ENCODE results near the gene ZNF132. TPM values are rescaled to one million over a fixed set of nuclear protein-coding genes. Genes with fewer than 3 reads are reported as not detected.
"Not testable (repeated sequence)": the region's sequence is repeated elsewhere in the genome, so short reads cannot be mapped to it uniquely, and the experiment has no call there.

ZNF132 gene
- total RNA-seq, 2 experiments from 2014 or later, result 4.5 to 4.7 TPM

DNA sequence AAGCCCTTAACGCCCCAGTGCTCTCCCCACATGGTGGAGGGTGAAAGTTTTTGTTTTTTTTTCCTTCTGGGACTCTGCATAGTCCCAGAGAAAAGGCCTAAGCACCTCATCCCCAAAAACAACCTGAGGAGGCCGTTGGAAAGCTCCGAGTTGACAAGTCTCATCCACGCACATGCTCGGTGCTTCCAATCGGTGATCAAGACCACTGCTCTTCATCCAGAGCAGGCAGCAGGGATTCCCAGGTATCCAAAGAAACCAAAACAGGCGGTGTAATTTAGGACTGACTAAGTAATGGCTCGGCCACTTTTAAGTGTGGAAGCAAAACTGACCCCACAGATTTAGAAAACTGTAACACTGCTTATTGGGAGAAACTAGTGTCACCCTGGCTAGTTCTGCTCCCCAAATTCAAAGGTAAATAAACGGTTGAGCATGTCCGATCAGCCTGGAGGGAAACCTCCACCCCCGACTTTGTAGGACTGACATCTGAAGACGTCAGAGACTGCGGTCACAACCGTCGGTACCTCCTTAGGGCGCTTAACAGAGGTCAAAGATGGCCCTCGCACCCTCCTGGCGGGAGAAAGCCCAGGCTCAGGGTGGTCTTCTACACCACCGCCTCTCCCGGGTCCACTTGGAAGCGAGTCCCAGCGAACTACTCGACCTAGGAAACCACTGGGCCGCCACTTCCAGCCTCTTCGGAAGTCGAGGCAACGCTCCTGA lies 35.2 kb upstream of the ZNF132 start:
- peak overlapping the region; percentile 99 for H3K27ac Mint-ChIP-seq
- DNase-seq, result no peak
- H3K4me1 Mint-ChIP-seq, result peaks cover 32% of the 10 kb centered on the region
- H3K9me3 Mint-ChIP-seq, result no peaks in the 10 kb centered on the region
- H3K4me3 Mint-ChIP-seq, result peak overlapping the region; percentile 95
- no peaks in the 10 kb centered on the region for H3K27me3 Mint-ChIP-seq
- ChIA-PET POLR2A (interaction anchor here (0.8 to 1.8 kb wide), 5 partner anchors 11 to 113 kb away, joined by 3 to 6 read pairs (median 4); partner anchors contain the start of genes TRIM28 and ZNF497), CTCF (interaction anchor here (1.0 to 2.1 kb wide), 3 partner anchors 14 to 45 kb away, joined by 3 to 7 read pairs (median 3); partner anchors contain the start of gene ZBTB45)
- H3K36me3 Mint-ChIP-seq (ENCODE audit: low read depth), result peaks cover 27% of the 10 kb centered on the region

DNA sequence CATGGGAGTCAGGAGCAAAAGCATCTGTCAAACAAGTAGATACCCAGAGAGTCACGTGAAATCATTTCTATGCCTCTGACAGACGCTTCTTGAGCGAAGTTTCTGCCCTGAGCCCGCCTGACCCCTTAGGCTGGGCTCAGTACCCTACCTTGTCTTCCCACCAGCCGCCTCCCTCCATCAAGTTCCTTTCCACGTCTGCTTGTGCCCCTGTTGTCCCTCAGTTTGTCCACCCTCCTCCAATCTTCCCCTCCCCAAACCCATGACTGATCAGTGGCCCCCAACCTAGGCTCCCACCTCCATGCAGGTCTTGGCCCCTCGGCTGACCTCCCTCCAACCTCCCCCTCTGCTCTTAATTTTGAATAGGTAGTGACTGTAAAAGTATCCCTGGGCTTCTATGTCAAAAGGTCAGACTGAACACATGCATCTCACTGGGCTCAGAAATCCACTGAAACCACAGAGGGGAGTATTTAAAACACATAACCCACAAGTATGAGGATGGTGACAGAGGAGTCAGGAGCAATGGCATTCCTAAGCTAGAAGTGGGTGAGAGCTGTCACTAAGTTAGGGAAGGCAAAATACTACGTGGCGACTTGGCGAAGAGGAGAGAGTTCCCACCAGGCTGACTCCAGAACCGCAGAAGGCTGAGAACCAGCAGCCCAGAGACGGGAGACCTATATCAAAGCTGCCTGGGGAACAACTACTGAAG lies 34.5 kb upstream of the ZNF132 start:
- no peak for DNase-seq
- ChIA-PET POLR2A (interaction anchor here (1.1 kb wide), 1 partner anchor 14 kb away, joined by 4 read pairs; no protein-coding TSS in a partner anchor), CTCF (interaction anchor here (1.2 to 2.1 kb wide), 2 partner anchors 15 to 45 kb away, joined by 3 to 7 read pairs; partner anchors contain the start of gene ZBTB45)
- Mint-ChIP-seq H3K36me3 (ENCODE audit: low read depth) (peaks cover 30% of the 10 kb centered on the region), H3K27ac (peak overlapping the region; percentile 99), H3K27me3 (no peaks in the 10 kb centered on the region), H3K9me3 (no peaks in the 10 kb centered on the region), H3K4me3 (peak overlapping the region; percentile 95), H3K4me1 (peaks cover 32% of the 10 kb centered on the region)

DNA sequence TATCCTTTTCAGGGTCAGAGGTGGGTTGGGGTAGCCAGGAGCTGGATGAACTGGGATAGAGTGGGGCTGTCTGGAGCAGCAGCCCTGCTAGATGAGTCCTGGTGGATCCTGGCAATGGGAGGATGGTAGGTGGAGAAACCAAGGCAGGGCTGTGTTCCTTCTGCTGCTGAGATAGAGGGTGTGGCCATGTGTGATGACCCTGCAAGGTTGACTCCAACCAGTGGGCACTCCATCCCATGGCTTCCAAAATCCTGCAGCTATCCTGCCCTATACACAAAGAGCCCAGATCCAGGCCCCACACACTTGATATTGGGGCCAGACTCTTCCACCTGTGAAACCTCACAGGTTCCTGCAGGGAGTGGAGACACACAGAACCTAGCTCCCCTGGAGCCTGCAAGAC lies 33.8 kb upstream of the ZNF132 start:
- ChIA-PET POLR2A (no interaction called here), CTCF (interaction anchor here (1.2 kb wide), 1 partner anchor 46 kb away, joined by 3 read pairs; the partner anchor contains the start of gene ZBTB45)
- H3K4me3 Mint-ChIP-seq, result peak overlapping the region; percentile 95
- peaks cover 30% of the 10 kb centered on the region for H3K36me3 Mint-ChIP-seq (ENCODE audit: low read depth)
- peak overlapping the region; percentile 11 for H3K27ac Mint-ChIP-seq
- no peaks in the 10 kb centered on the region for H3K9me3 Mint-ChIP-seq
- H3K27me3 Mint-ChIP-seq, result no peaks in the 10 kb centered on the region
- peaks cover 34% of the 10 kb centered on the region for H3K4me1 Mint-ChIP-seq
- no peak for DNase-seq

- CTCF ChIA-PET, result no interaction called here
- DNase-seq, result no peak
- H3K4me3 Mint-ChIP-seq, result no peak overlapping the region
- no peak overlapping the region for H3K27ac Mint-ChIP-seq
- POLR2A ChIA-PET, result no interaction called here
- peaks cover 27% of the 10 kb centered on the region for H3K36me3 Mint-ChIP-seq (ENCODE audit: low read depth)
- H3K27me3 Mint-ChIP-seq, result no peaks in the 10 kb centered on the region
- no peaks in the 10 kb centered on the region for H3K9me3 Mint-ChIP-seq
- peaks cover 42% of the 10 kb centered on the region for H3K4me1 Mint-ChIP-seq
Observed at GRCh38 chr19:58471736-58472135, 31.8 kb upstream of the ZNF132 start.

- H3K27ac Mint-ChIP-seq, POLR2A ChIA-PET, CTCF ChIA-PET: not testable (repeated sequence)
Observed at GRCh38 chr19:58470837-58471543, 31.0 kb upstream of the ZNF132 start.

DNA sequence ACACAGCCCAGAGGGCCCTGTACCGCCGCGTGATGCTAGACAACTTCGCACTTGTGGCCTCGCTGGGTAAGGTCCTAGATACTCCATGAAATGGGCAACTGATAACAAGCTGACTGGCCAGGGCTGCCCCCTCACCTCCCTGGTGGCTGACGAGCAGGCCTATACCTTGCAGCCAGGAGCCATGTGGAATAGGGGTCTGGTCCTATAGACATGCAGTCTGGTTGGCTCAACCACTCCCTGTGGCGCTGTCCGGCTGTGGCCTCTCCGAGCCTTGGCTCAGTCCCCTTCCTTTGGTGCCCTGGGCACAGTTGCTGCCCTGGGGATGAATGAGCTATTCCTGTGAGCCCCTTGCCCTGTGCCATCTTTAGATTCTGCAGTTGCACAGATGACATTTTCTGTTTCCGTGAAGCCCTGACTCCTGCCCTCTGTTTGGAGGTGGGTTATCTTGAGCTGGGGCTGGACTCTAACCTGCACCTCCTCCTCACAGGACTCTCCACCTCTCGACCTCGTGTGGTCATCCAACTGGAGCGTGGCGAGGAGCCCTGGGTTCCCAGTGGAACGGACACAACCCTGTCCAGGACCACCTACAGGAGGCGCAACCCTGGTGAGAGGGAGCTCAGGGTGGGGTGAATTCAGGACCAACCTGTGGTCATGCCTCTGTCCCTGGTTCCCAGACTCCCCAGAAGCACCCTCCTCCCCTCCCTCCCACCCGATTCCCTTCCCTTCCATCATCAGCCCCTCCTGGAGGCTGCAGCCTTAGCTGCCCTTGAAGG lies 29.5 kb upstream of the ZNF132 start:
- Mint-ChIP-seq H3K9me3 (no peaks in the 10 kb centered on the region), H3K27ac (no peak overlapping the region), H3K4me1 (peaks cover 29% of the 10 kb centered on the region), H3K27me3 (peaks cover 4% of the 10 kb centered on the region), H3K4me3 (no peak overlapping the region), H3K36me3 (ENCODE audit: low read depth) (peaks cover 27% of the 10 kb centered on the region)
- ChIA-PET POLR2A (interaction anchor here (0.9 kb wide), 1 partner anchor 16 kb away, joined by 3 read pairs; no protein-coding TSS in a partner anchor), CTCF (interaction anchor here (0.7 to 1.0 kb wide), 2 partner anchors 45 to 50 kb away, joined by 3 read pairs; partner anchors contain the start of gene ZBTB45)
- DNase-seq, result no peak

More at GRCh38 chr19:58470837-58471543, 31.0 kb upstream of the ZNF132 start:
- not testable (repeated sequence) for H3K4me3 Mint-ChIP-seq, DNase-seq, H3K9me3 Mint-ChIP-seq, H3K27me3 Mint-ChIP-seq
- peaks cover 42% of the 10 kb centered on the region for H3K4me1 Mint-ChIP-seq
- peaks cover 27% of the 10 kb centered on the region for H3K36me3 Mint-ChIP-seq (ENCODE audit: low read depth)

GRCh38 chr19:58468216-58468839 lies 28.4 kb upstream of the ZNF132 start:
- no peak for DNase-seq
- Mint-ChIP-seq H3K27me3 (peaks cover 4% of the 10 kb centered on the region), H3K36me3 (ENCODE audit: low read depth) (peaks cover 23% of the 10 kb centered on the region), H3K4me1 (peaks cover 22% of the 10 kb centered on the region), H3K27ac (peak overlapping the region; percentile 32), H3K9me3 (no peaks in the 10 kb centered on the region), H3K4me3 (peak overlapping the region; percentile 80)
- CTCF ChIA-PET, result no interaction called here
- POLR2A ChIA-PET, result interaction anchor here (0.9 kb wide), 1 partner anchor 8 kb away, joined by 3 read pairs; the partner anchor contains the start of gene ZNF446

- H3K4me1 Mint-ChIP-seq, result peaks cover 22% of the 10 kb centered on the region
- H3K9me3 Mint-ChIP-seq, result no peaks in the 10 kb centered on the region
- H3K4me3 Mint-ChIP-seq, result peak within 1 kb of the TSS; percentile 80
- ChIA-PET CTCF (no interaction called here), POLR2A (interaction anchor here (0.7 to 0.9 kb wide), 2 partner anchors 9 to 16 kb away, joined by 3 to 4 read pairs; partner anchors contain the start of genes ZNF324B and ZNF446)
- H3K27me3 Mint-ChIP-seq, result peaks cover 4% of the 10 kb centered on the region
- peak within 1 kb of the TSS; percentile 62 for H3K27ac Mint-ChIP-seq
- DNase-seq, result peak; percentile 98
- H3K36me3 Mint-ChIP-seq (ENCODE audit: low read depth), result peaks cover 12% of the 10 kb centered on the region
Observed at GRCh38 chr19:58466760-58467589, 27.0 kb upstream of the ZNF132 start, which contains the start of gene ZNF324. Gene ZNF324, plus strand, starts transcription at chr19:58467080. Its CDS starts 2,106 bp downstream, at chr19:58469186.

- Mint-ChIP-seq H3K4me1 (peaks cover 22% of the 10 kb centered on the region), H3K27me3 (peaks cover 4% of the 10 kb centered on the region), H3K36me3 (ENCODE audit: low read depth) (peaks cover 8% of the 10 kb centered on the region), H3K4me3 (peak overlapping the region; percentile 80), H3K27ac (no peak overlapping the region), H3K9me3 (no peaks in the 10 kb centered on the region)
- ChIA-PET CTCF (no interaction called here), POLR2A (interaction anchor here (0.7 to 1.1 kb wide), 3 partner anchors 15 to 104 kb away, joined by 3 to 5 read pairs (median 4); partner anchors contain the start of genes ZNF324B and ZNF497)
- no peak for DNase-seq
Observed at GRCh38 chr19:58466089-58466759, 26.3 kb upstream of the ZNF132 start.

- Mint-ChIP-seq H3K27ac (no peak overlapping the region), H3K36me3 (ENCODE audit: low read depth) (peaks cover 29% of the 10 kb centered on the region), H3K4me3 (no peak overlapping the region), H3K4me1 (no peaks in the 10 kb centered on the region), H3K27me3 (no peaks in the 10 kb centered on the region), H3K9me3 (no peaks in the 10 kb centered on the region)
- ChIA-PET CTCF (interaction anchor here (2.0 kb wide), 1 partner anchor 60 kb away, joined by 5 read pairs; the partner anchor contains the start of gene ZBTB45), POLR2A (interaction anchor here (1.6 kb wide), 1 partner anchor 9 kb away, joined by 4 read pairs; the partner anchor contains the start of gene ZNF324B)
- DNase-seq, result no peak
Observed at GRCh38 chr19:58460039-58460438, 20.1 kb upstream of the ZNF132 start.
